ENCODE results near the gene ITPK1.

- TF ChIP-seq, protein P1, sequence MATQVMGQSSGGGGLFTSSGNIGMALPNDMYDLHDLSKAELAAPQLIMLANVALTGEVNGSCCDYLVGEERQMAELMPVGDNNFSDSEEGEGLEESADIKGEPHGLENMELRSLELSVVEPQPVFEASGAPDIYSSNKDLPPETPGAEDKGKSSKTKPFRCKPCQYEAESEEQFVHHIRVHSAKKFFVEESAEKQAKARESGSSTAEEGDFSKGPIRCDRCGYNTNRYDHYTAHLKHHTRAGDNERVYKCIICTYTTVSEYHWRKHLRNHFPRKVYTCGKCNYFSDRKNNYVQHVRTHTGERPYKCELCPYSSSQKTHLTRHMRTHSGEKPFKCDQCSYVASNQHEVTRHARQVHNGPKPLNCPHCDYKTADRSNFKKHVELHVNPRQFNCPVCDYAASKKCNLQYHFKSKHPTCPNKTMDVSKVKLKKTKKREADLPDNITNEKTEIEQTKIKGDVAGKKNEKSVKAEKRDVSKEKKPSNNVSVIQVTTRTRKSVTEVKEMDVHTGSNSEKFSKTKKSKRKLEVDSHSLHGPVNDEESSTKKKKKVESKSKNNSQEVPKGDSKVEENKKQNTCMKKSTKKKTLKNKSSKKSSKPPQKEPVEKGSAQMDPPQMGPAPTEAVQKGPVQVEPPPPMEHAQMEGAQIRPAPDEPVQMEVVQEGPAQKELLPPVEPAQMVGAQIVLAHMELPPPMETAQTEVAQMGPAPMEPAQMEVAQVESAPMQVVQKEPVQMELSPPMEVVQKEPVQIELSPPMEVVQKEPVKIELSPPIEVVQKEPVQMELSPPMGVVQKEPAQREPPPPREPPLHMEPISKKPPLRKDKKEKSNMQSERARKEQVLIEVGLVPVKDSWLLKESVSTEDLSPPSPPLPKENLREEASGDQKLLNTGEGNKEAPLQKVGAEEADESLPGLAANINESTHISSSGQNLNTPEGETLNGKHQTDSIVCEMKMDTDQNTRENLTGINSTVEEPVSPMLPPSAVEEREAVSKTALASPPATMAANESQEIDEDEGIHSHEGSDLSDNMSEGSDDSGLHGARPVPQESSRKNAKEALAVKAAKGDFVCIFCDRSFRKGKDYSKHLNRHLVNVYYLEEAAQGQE (IDR thresholded peaks at IDR 0.05; ENCODE audit: low read depth) = no peak
- no peak for TF ChIP-seq MAX (IDR thresholded peaks at IDR 0.05)
Observed at GRCh38 chr14:93101181-93101580, 14.5 kb downstream of the ITPK1 start.

Data from Ishikawa (cell line).